SK-N-MC (cell line): ENCODE data around the gene AFF3.

Source experiments
- DNase-seq: peaks from one replicate; pipeline ENCODE4 v3.0.0-alpha.2; 2011; ENCODE audit warnings: low read depth, low spot score
- H3K27ac ChIP-seq: fragments of 200-600 bp; sonication (generic); 2 replicates; pipeline ENCODE4 v1.5.1; 2016; ENCODE audit warnings: mixed run types
- H3K36me3 ChIP-seq: fragments of 200-600 bp; sonication (generic); 2 replicates; pipeline ENCODE4 v1.6.1; 2017; ENCODE audit warnings: antibody characterized with exemption, low read length, mixed read lengths; ENCODE audit not compliant: insufficient read depth
- H3K4me3 ChIP-seq: fragments of 200-600 bp; sonication (generic); 2 replicates; pipeline ENCODE4 v1.5.1; 2016
- H3K9ac ChIP-seq: fragments of 200-600 bp; sonication (generic); 2 replicates; pipeline ENCODE4 v1.8.0; 2017; ENCODE audit warnings: mixed run types, mixed read lengths; ENCODE audit not compliant: insufficient read length
- H3K9me3 ChIP-seq: fragments of 200-600 bp; sonication (generic); 2 replicates; pipeline ENCODE4 v1.6.1; 2017; ENCODE audit warnings: low read depth, mild to moderate bottlenecking, antibody characterized with exemption, low read length, moderate library complexity, mixed read lengths
- EZH2 ChIP-seq: fragments of 200-600 bp; sonication (generic); IDR thresholded peaks from one replicate; pipeline ENCODE4 v1.6.1; 2017; ENCODE audit warnings: antibody characterized with exemption
- FOXP2 ChIP-seq: optimal IDR thresholded peaks from 2 replicates; pipeline ENCODE3; 2011; ENCODE audit warnings: mild to moderate bottlenecking, moderate library complexity; ENCODE audit not compliant: insufficient read depth; ENCODE audit errors: extremely low read length, control extremely low read depth
- POLR2AphosphoS5 ChIP-seq: IDR thresholded peaks from 2 replicates; pipeline ENCODE4 v1.6.1; 2012; ENCODE audit warnings: mild to moderate bottlenecking, low read depth, low read length, borderline replicate concordance

The AFF3 gene

GRCh38 chr2:99974682-99975375, 167.6 kb downstream of the AFF3 start:
- TF ChIP-seq FOXP2 (no peak), POLR2AphosphoS5 (no peak), EZH2 (no peak)
- DNase-seq, result no peak
- Histone ChIP-seq H3K4me3 (no peak overlapping the region), H3K27ac (no peak overlapping the region), H3K9me3 (no peaks in the 10 kb centered on the region), H3K36me3 (no peaks in the 10 kb centered on the region), H3K9ac (no peak overlapping the region)

- H3K4me3 ChIP-seq, result no peak overlapping the region
- H3K36me3 ChIP-seq, result no peaks in the 10 kb centered on the region
- H3K27ac ChIP-seq, result no peak overlapping the region
- H3K9ac ChIP-seq, result no peak overlapping the region
- no peak for TF ChIP-seq EZH2
- TF ChIP-seq POLR2AphosphoS5, result no peak
- TF ChIP-seq FOXP2, result no peak
- no peak for DNase-seq
- H3K9me3 ChIP-seq, result no peaks in the 10 kb centered on the region
Measured at GRCh38 chr2:99974275-99974674, 168.1 kb downstream of the AFF3 start.

- TF ChIP-seq EZH2 (no peak), FOXP2 (no peak), POLR2AphosphoS5 (no peak)
- Histone ChIP-seq H3K9ac (no peak overlapping the region), H3K36me3 (no peaks in the 10 kb centered on the region), H3K9me3 (no peaks in the 10 kb centered on the region), H3K27ac (no peak overlapping the region), H3K4me3 (no peak overlapping the region)
- DNase-seq, result no peak
Measured at GRCh38 chr2:99971326-99971900, 171.0 kb downstream of the AFF3 start.

GRCh38 chr2:99970292-99970868, 172.0 kb downstream of the AFF3 start:
- H3K27ac ChIP-seq, result no peak overlapping the region
- no peak overlapping the region for H3K9ac ChIP-seq
- no peak for DNase-seq
- no peaks in the 10 kb centered on the region for H3K36me3 ChIP-seq
- no peak overlapping the region for H3K4me3 ChIP-seq
- TF ChIP-seq EZH2 (no peak), POLR2AphosphoS5 (no peak), FOXP2 (no peak)
- H3K9me3 ChIP-seq, result no peaks in the 10 kb centered on the region

GRCh38 chr2:99961196-99961913, 181.0 kb downstream of the AFF3 start:
- no peaks in the 10 kb centered on the region for H3K9me3 ChIP-seq
- H3K36me3 ChIP-seq, result no peaks in the 10 kb centered on the region
- no peak overlapping the region for H3K9ac ChIP-seq
- no peak overlapping the region for H3K27ac ChIP-seq
- TF ChIP-seq EZH2 (no peak), POLR2AphosphoS5 (no peak), FOXP2 (no peak)
- no peak for DNase-seq
- H3K4me3 ChIP-seq, result no peak overlapping the region

- H3K9me3 ChIP-seq, result no peaks in the 10 kb centered on the region
- H3K9ac ChIP-seq, result no peak overlapping the region
- no peak for DNase-seq
- no peak overlapping the region for H3K4me3 ChIP-seq
- no peaks in the 10 kb centered on the region for H3K36me3 ChIP-seq
- no peak overlapping the region for H3K27ac ChIP-seq
- TF ChIP-seq EZH2, result no peak
- no peak for TF ChIP-seq FOXP2
- TF ChIP-seq POLR2AphosphoS5, result no peak
Measured at GRCh38 chr2:99960790-99961189, 181.6 kb downstream of the AFF3 start.

- no peak overlapping the region for H3K27ac ChIP-seq
- no peak for DNase-seq
- no peaks in the 10 kb centered on the region for H3K36me3 ChIP-seq
- H3K9me3 ChIP-seq, result no peaks in the 10 kb centered on the region
- TF ChIP-seq EZH2 (no peak), POLR2AphosphoS5 (no peak), FOXP2 (no peak)
- H3K4me3 ChIP-seq, result no peak overlapping the region
- no peak overlapping the region for H3K9ac ChIP-seq
Measured at GRCh38 chr2:99960291-99960690, 182.1 kb downstream of the AFF3 start.

- no peak overlapping the region for H3K27ac ChIP-seq
- DNase-seq, result no peak
- H3K4me3 ChIP-seq, result no peak overlapping the region
- no peaks in the 10 kb centered on the region for H3K36me3 ChIP-seq
- TF ChIP-seq FOXP2 (no peak), EZH2 (no peak), POLR2AphosphoS5 (no peak)
- no peak overlapping the region for H3K9ac ChIP-seq
- no peaks in the 10 kb centered on the region for H3K9me3 ChIP-seq
Measured at GRCh38 chr2:99959261-99960014, 183.0 kb downstream of the AFF3 start.
